ENCODE results near the gene PHACTR3. TPM values are rescaled to one million over a fixed set of nuclear protein-coding genes. Genes with fewer than 3 reads are reported as not detected.

The PHACTR3 gene
- total and polyA plus RNA-seq, 2 donors (not counting 3 experiments of a cell fraction or from before 2014, with no cell fraction given), result not detected

DNA sequence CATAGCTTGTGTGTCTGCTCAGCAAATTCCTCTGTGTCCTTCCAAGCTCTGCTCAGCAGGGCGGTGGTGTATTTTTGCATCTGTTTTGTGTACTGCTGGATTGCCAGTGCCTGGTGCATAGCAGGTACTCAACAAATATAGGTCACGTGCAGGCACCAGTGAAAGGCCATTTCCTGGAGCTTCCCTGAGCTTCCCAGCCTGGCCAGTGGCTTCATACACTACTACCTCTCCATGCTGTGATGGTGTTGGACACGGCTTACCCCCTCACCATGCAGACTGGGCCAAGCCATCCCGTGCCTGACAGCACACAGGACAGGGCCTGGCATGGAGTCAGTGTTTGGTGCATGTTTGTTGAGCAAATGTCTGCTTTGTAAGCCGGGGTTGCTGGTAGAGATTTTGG, 7.7 kb upstream of the PHACTR3 start:
- no TSS peak for BruUV-seq (replicated peaks)
- Histone ChIP-seq H3K9me3 (replicated peaks; ENCODE audit: control insufficient read depth, insufficient read depth, low read length) (no peaks in the 10 kb centered on the region), H3K9ac (replicated peaks; ENCODE audit: extremely low read depth, insufficient read depth, low read length) (no peak overlapping the region), H3K27me3 (ENCODE audit: control insufficient read depth in 2 of 2, insufficient read depth in 2 of 2, low read length in 2 of 2) (no peaks in the 10 kb centered on the region), H3K27ac (ENCODE audit: insufficient read depth, low read depth, low read length) (no peak overlapping the region), H3K36me3 (ENCODE audit: control insufficient read depth in 2 of 2, extremely low read depth in 1 of 2, insufficient read depth in 2 of 2, low read length in 2 of 2) (no peaks in the 10 kb centered on the region), H3K9me1 (replicated peaks; ENCODE audit: control insufficient read depth, extremely low read depth, insufficient read depth, low read length) (no peaks in the 10 kb centered on the region), H3K4me1 (ENCODE audit: control insufficient read depth, extremely low read depth, insufficient read depth, low read length) (no peaks in the 10 kb centered on the region), H3K4me2 (ENCODE audit: insufficient read depth, low read length) (no peak overlapping the region), H3K79me2 (ENCODE audit: control insufficient read depth, insufficient read depth, low read length) (no peaks in the 10 kb centered on the region), H3K4me3 (replicated peaks in 1 of 3; ENCODE audit: insufficient read depth in 1 of 3, low read depth in 1 of 3, low read length in 3 of 3) (no peak overlapping the region), H4K20me1 (replicated peaks; ENCODE audit: control insufficient read depth, extremely low read depth, insufficient read depth, low read length) (no peaks in the 10 kb centered on the region), H2AFZ (ENCODE audit: low read depth, low read length) (no peak overlapping the region)
- CTCF ChIA-PET, result interaction anchor here (1.5 kb wide), 1 partner anchor 26 kb away, joined by 3 read pairs; no protein-coding TSS in a partner anchor
- TF ChIP-seq EZH2 (IDR thresholded peaks at IDR 0.05; ENCODE audit: borderline replicate concordance, low read depth, low read length, severe bottlenecking), result no peak
- TF ChIP-seq, protein P1, sequence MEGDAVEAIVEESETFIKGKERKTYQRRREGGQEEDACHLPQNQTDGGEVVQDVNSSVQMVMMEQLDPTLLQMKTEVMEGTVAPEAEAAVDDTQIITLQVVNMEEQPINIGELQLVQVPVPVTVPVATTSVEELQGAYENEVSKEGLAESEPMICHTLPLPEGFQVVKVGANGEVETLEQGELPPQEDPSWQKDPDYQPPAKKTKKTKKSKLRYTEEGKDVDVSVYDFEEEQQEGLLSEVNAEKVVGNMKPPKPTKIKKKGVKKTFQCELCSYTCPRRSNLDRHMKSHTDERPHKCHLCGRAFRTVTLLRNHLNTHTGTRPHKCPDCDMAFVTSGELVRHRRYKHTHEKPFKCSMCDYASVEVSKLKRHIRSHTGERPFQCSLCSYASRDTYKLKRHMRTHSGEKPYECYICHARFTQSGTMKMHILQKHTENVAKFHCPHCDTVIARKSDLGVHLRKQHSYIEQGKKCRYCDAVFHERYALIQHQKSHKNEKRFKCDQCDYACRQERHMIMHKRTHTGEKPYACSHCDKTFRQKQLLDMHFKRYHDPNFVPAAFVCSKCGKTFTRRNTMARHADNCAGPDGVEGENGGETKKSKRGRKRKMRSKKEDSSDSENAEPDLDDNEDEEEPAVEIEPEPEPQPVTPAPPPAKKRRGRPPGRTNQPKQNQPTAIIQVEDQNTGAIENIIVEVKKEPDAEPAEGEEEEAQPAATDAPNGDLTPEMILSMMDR (IDR thresholded peaks at IDR 0.05; ENCODE audit: extremely low read depth in 1 of 2, insufficient read depth in 1 of 2, low read depth in 1 of 2, low read length in 2 of 2), result no peak
- TF ChIP-seq MYC (IDR thresholded peaks at IDR 0.05; ENCODE audit: low read depth, low read length), result no peak
- no peak for TF ChIP-seq POLR2A (IDR thresholded peaks at IDR 0.05; ENCODE audit: low read depth, low read length)
- no peak for TF ChIP-seq FOS (IDR thresholded peaks at IDR 0.05; ENCODE audit: borderline replicate concordance, insufficient read depth, low read length)
- TF ChIP-seq, protein P2, sequence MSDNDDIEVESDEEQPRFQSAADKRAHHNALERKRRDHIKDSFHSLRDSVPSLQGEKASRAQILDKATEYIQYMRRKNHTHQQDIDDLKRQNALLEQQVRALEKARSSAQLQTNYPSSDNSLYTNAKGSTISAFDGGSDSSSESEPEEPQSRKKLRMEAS (IDR thresholded peaks at IDR 0.05; ENCODE audit: insufficient read depth, insufficient read length), result no peak
- no peak for TF ChIP-seq GATA2 (IDR thresholded peaks at IDR 0.05; ENCODE audit: insufficient read depth, insufficient read length, low read depth, low read length)
- no peak for TF ChIP-seq POLR2AphosphoS5 (IDR thresholded peaks at IDR 0.05; ENCODE audit: insufficient read depth, low read depth, low read length)
- TF ChIP-seq JUN (IDR thresholded peaks at IDR 0.05; ENCODE audit: borderline replicate concordance, insufficient read depth, insufficient read length, low read depth), result no peak
- dilution Hi-C loops (cut with MboI; ENCODE audit: extremely low pct_ligation_motif_present, low sequenced_read_pairs) (no loop called here), intact Hi-C loops (cut with micrococcal nuclease) (no loop called here)
- POLR2A ChIA-PET, result no interaction called here
- no peak for FAIRE-seq
- DNase-seq (ENCODE audit: low read depth, low spot score), result no peak
